GM18951 (cell line): Measurements from ENCODE around the gene NMNAT3.

Experiments
- POLR2A ChIP-seq: IDR thresholded peaks from 4 replicates; pipeline ENCODE4 v1.6.1; 2011; ENCODE audit warnings: mild to moderate bottlenecking; ENCODE audit not compliant: insufficient read length, insufficient read depth; ENCODE audit errors: extremely low read depth
- in situ Hi-C: fragments of 300-500 bp; cut with MboI; formaldehyde crosslinking; loops from one replicate; pipeline ENCODE4 v1.12.0; 2022; ENCODE audit warnings: low sequenced_read_pairs, mixed read lengths, inconsistent platforms; ENCODE audit not compliant: unreplicated experiment

Gene NMNAT3

DNA sequence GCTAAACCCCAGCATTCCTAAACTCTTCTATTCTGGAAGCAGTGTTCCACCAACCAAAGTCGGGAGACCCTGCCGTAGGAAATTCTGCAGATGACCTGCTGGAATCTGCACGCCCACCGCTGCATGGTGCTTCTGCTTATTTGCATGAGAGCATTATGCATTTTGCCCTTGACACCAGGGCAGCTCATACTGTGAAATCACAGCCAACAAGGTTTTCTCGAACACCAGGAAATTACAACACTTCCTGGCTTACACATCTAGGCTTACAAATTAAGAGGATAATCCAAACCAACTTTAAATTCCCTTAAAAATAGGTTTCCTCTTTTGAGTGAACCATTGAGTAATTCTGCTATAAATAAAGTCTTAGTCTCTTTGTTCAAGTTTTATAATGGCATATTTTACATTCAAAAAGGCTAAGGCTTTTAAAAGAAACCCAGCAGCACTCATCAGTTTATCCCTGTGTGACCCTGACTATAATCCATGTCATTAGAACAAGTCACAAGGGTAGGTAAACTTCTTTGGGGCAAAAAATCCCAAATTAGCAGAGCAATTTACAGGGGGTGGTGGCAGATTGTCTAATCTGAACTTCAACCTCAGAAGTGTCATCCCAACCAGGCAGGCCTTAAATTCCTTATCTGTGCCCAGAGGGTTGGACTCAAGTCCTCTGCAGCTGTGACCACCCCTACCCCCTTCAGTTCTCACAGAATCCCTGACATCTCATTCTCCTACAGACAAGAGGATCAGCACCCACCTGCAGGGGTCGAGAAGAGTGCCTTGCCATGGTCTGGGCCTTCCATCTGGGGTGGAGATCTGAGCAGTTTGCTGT is 104.7 kb downstream of the NMNAT3 start:
- in situ Hi-C loops = no loop called here
- TF ChIP-seq POLR2A = no peak

- no peak for TF ChIP-seq POLR2A
- in situ Hi-C loops = no loop called here
Observed at GRCh38 chr3:139571711-139572110, 106.1 kb downstream of the NMNAT3 start.

GRCh38 chr3:139564294-139564861 is 113.4 kb downstream of the NMNAT3 start:
- in situ Hi-C loops = no loop called here
- no peak for TF ChIP-seq POLR2A

DNA sequence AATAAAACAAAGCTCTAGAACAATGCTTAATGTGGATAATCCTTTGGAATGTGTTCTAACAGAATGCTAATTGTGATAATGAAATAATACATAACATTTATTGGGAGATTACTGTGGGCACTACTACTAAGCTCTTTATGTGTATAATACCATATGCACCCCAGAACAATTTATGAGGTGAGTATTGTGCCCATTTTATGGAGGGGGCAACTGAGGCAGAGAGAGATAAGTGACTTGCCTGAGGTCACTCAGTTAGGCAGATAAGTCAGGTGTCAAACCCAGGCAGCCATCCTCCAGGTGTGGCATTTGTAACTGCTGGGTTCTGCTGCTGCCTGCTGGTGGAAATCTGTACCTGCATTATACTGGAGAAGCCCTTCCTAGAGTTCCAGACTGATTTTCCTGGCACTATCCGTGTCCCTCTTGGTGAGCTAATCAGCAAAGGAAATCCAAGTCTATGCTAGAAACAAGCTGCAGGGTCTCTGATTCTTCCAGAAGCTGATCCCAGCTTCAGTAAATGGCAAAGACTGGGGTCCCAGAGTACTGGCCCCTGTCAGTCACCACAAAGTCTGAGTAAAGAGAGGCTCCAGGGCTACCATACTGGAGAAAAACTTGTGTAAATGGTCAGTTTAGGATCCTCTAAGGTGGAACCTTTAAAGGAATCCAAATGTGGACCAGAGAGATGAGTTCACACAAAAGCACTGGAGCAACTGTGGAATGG is 115.7 kb downstream of the NMNAT3 start:
- no peak for TF ChIP-seq POLR2A
- in situ Hi-C loops = no loop called here

DNA sequence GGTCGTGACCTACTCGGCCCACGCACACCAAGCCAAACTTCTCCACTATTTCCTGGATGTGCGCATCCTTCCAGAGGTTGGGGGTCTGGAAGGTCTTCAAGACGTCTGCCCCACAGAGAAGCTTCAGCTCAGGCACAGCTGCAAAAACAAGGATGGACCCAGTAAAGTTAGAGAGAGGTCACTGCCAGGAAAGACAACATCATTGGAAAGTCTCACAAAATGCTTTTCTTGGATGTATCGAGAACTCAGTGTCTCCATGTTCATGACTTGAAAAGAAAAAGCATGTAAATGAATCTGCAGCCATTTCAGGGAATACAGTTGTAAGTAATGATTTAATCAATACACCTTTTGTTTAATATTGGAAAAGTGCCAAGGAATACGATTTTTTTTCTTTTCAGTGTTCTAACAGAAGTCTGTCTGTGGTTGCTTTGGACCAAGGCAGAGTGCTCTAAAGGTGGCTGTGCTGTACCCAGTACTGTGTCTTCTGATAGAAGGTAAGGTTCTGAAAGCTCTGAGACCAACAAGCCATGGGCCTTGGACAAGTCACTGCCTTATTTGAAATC is 116.4 kb downstream of the NMNAT3 start:
- no peak for TF ChIP-seq POLR2A
- in situ Hi-C loops = no loop called here

- no peak for TF ChIP-seq POLR2A
- in situ Hi-C loops = no loop called here
Observed at GRCh38 chr3:139560411-139560810, 117.4 kb downstream of the NMNAT3 start.

- TF ChIP-seq POLR2A = no peak
- in situ Hi-C loops = no loop called here
Observed at GRCh38 chr3:139559541-139559940, 118.2 kb downstream of the NMNAT3 start.

- in situ Hi-C loops = no loop called here
Observed at GRCh38 chr3:139558351-139559266, 119.2 kb downstream of the NMNAT3 start.

GRCh38 chr3:139557041-139557440 is 120.7 kb downstream of the NMNAT3 start:
- TF ChIP-seq POLR2A = no peak
- in situ Hi-C loops = no loop called here

More at GRCh38 chr3:139558351-139559266, 119.2 kb downstream of the NMNAT3 start:
- no peak for TF ChIP-seq POLR2A

GRCh38 chr3:139555249-139555648 is 122.5 kb downstream of the NMNAT3 start:
- in situ Hi-C loops = no loop called here

GRCh38 chr3:139554628-139555027 is 123.1 kb downstream of the NMNAT3 start:
- no peak for TF ChIP-seq POLR2A
- in situ Hi-C loops = no loop called here

More at GRCh38 chr3:139555249-139555648, 122.5 kb downstream of the NMNAT3 start:
- no peak for TF ChIP-seq POLR2A

GRCh38 chr3:139552632-139553365 is 125.0 kb downstream of the NMNAT3 start:
- TF ChIP-seq POLR2A = no peak
- in situ Hi-C loops = no loop called here
